Gastrocnemius medialis (tissue), 4 donors: ENCODE measurements around the gene SPPL3. TPM values are rescaled to one million over a fixed set of nuclear protein-coding genes. Genes with fewer than 3 reads are reported as not detected.

Experiments
- ATAC-seq, 2 donors: fragments of 150-250 bp; one replicate each; pipeline ENCODE4 v1.9.1; 2016
- DNase-seq, 2 donors: peaks; one replicate each; pipeline ENCODE4 v3.0.0-alpha.2; 2019
- H3K27ac ChIP-seq, 4 donors: fragments of 200-600 bp; sonication (generic); 1 replicate in 1 of 4; 2 replicates in 3 of 4; pipeline ENCODE4 v1.5.1; 2016 to 2018; ENCODE audit warnings: mild to moderate bottlenecking in 2 of 4, moderate library complexity in 1 of 4
- H3K27me3 ChIP-seq, 3 donors: fragments of 200-600 bp; sonication (generic) in 2 of 3; 1 replicate in 1 of 3; 2 replicates in 2 of 3; pipeline versions ENCODE4 v1.5.1 to v1.6.0; 2016 to 2019; ENCODE audit warnings: mild to moderate bottlenecking in 1 of 3, moderate library complexity in 1 of 3
- H3K36me3 ChIP-seq, 2 donors: fragments of 200-600 bp; sonication (generic) in 1 of 2; one replicate each; pipeline ENCODE4 v1.5.1; 2017 to 2018
- H3K4me1 ChIP-seq, 2 donors: fragments of 200-600 bp; sonication (generic) in 1 of 2; one replicate each; pipeline ENCODE4 v1.5.1; 2016 to 2017; ENCODE audit warnings: mild to moderate bottlenecking in 2 of 2
- H3K4me3 ChIP-seq, 4 donors: fragments of 200-600 bp; sonication (generic) in 3 of 4; 1 replicate in 1 of 4; 2 replicates in 3 of 4; pipeline ENCODE4 v1.5.1; 2016 to 2019; ENCODE audit warnings: mild to moderate bottlenecking in 2 of 4
- H3K9me3 ChIP-seq, 3 donors: fragments of 200-600 bp; sonication (generic) in 2 of 3; 1 replicate in 1 of 3; 2 replicates in 2 of 3; pipeline ENCODE4 v1.5.1; 2016 to 2019
- CTCF ChIP-seq, 5 experiments: fragments of 450-650 bp in 3 of 5; fragments of 200-600 bp in 2 of 5; sonication (generic) in 2 of 5; IDR thresholded peaks in 4 of 5; conservative IDR thresholded peaks in 1 of 5; 1 replicate in 4 of 5; 2 replicates in 1 of 5; pipeline ENCODE4 v1.5.1; 2016 to 2019; ENCODE audit warnings: antibody characterized with exemption in 5 of 5, mild to moderate bottlenecking in 3 of 5, moderate library complexity in 3 of 5
- POLR2A ChIP-seq, 2 donors: fragments of 450-650 bp; IDR thresholded peaks; one replicate each; pipeline ENCODE4 v1.6.1; 2017; ENCODE audit warnings: antibody characterized with exemption in 2 of 2, mild to moderate bottlenecking in 2 of 2, moderate library complexity in 2 of 2
- in situ Hi-C, 4 donors: fragments of 200-750 bp; cut with MboI; loops; one replicate each; pipeline versions ENCODE4 v1.15.0 to v1.8.0; 2017; ENCODE audit warnings: low sequenced_read_pairs in 4 of 4
- intact Hi-C: fragments of 100-400 bp; cut with DNase I; formaldehyde crosslinking; loops from one replicate; pipeline ENCODE4 v1.15.1; 2023; ENCODE audit warnings: low total_unique reads
- total RNA-seq, 4 donors: library from RNA; depleted of rRNA; stranded (reverse); fragments of >200 nt; gene quantifications; one replicate each; pipeline versions ENCODE4 v1.1.0 to v1.2.3, GENCODE V29; 2016

The SPPL3 gene
- total RNA-seq, 4 donors from 2014 or later = 10.1 to 21.3 (median 10.6) TPM

GRCh38 chr12:120853188-120853587 lies 51.0 kb downstream of the SPPL3 start:
- H3K4me3 ChIP-seq = no peak overlapping the region
- in situ Hi-C loops = no loop called here
- peaks cover 74 to 76% of the 10 kb centered on the region in 2 donors for H3K4me1 ChIP-seq
- ATAC-seq (no peak), DNase-seq (no peak)
- TF ChIP-seq CTCF (IDR thresholded peaks at IDR 0.05 in 4 of 5, conservative IDR thresholded peaks at IDR 0.05 in 1 of 5) (no peak), POLR2A (IDR thresholded peaks at IDR 0.05) (no peak)
- intact Hi-C loops = loop anchor here (5.0 to 10.0 kb wide), 3 partner anchors 49 to 268 kb away; partner anchors contain the start of genes ACADS, POP5 and SPPL3
- no peaks in the 10 kb centered on the region for H3K27me3 ChIP-seq
- H3K36me3 ChIP-seq = no peaks in the 10 kb centered on the region
- peak overlapping the region; percentile 23 to 66 (median 58) for H3K27ac ChIP-seq
- H3K9me3 ChIP-seq = no peaks in the 10 kb centered on the region

GRCh38 chr12:120851944-120852343 lies 52.2 kb downstream of the SPPL3 start:
- Histone ChIP-seq H3K27me3 (no peaks in the 10 kb centered on the region), H3K27ac (peak overlapping the region; percentile 78 to 89 (median 83)), H3K36me3 (no peaks in the 10 kb centered on the region), H3K4me3 (no peak overlapping the region), H3K9me3 (no peaks in the 10 kb centered on the region), H3K4me1 (peaks cover 79 to 82% of the 10 kb centered on the region in 2 donors)
- ATAC-seq (peak; percentile 71 to 80), DNase-seq (peak; percentile 42 to 63)
- no peak for TF ChIP-seq CTCF (IDR thresholded peaks at IDR 0.05 in 4 of 5, conservative IDR thresholded peaks at IDR 0.05 in 1 of 5)
- TF ChIP-seq POLR2A (IDR thresholded peaks at IDR 0.05) = no peak
- intact Hi-C loops (loop anchor here (5.0 to 10.0 kb wide), 3 partner anchors 50 to 267 kb away; partner anchors contain the start of genes ACADS, POP5 and SPPL3), in situ Hi-C loops (no loop called here)

- Histone ChIP-seq H3K9me3 (no peaks in the 10 kb centered on the region), H3K27me3 (no peaks in the 10 kb centered on the region), H3K36me3 (no peaks in the 10 kb centered on the region), H3K4me1 (peaks cover 79 to 83% of the 10 kb centered on the region in 2 donors), H3K27ac (peak overlapping the region; percentile 78 to 89 (median 83)), H3K4me3 (no peak overlapping the region)
- intact Hi-C loops (loop anchor here (5.0 to 10.0 kb wide), 3 partner anchors 51 to 267 kb away; partner anchors contain the start of genes ACADS, POP5 and SPPL3), in situ Hi-C loops (no loop called here)
- TF ChIP-seq POLR2A (IDR thresholded peaks at IDR 0.05) = no peak
- TF ChIP-seq CTCF (IDR thresholded peaks at IDR 0.05 in 4 of 5, conservative IDR thresholded peaks at IDR 0.05 in 1 of 5) = no peak
- ATAC-seq = peak; percentile 56 to 72
- DNase-seq = peak; percentile 43 to 44
Observed at GRCh38 chr12:120851444-120851843, 52.7 kb downstream of the SPPL3 start.

- peak; percentile 69 to 84 for ATAC-seq
- in situ Hi-C loops = no loop called here
- no peaks in the 10 kb centered on the region for H3K9me3 ChIP-seq
- no peaks in the 10 kb centered on the region for H3K36me3 ChIP-seq
- DNase-seq = peak; percentile 50 to 61
- peaks cover 79 to 81% of the 10 kb centered on the region in 2 donors for H3K4me1 ChIP-seq
- TF ChIP-seq CTCF (IDR thresholded peaks at IDR 0.05 in 4 of 5, conservative IDR thresholded peaks at IDR 0.05 in 1 of 5) = no peak
- peak in 1 of 2 donors; percentile 32 for TF ChIP-seq POLR2A (IDR thresholded peaks at IDR 0.05)
- H3K27ac ChIP-seq = peak overlapping the region; percentile 78 to 89 (median 83)
- no peaks in the 10 kb centered on the region for H3K27me3 ChIP-seq
- intact Hi-C loops = loop anchor here (2.0 to 10.0 kb wide), 4 partner anchors 15 to 265 kb away; partner anchors contain the start of genes ACADS, POP5 and SPPL3
- H3K4me3 ChIP-seq = no peak overlapping the region
Observed at GRCh38 chr12:120849765-120850164, 54.4 kb downstream of the SPPL3 start.
